ENCODE data around the gene ESPL1.

ESPL1 gene

GRCh38 chr12:53336181-53336681 lies 68.1 kb downstream of the ESPL1 start, which contains the start of gene SP7:
Gene SP7, minus strand, starts transcription at chr12:53336354. Its CDS starts 708 bp downstream, at chr12:53335646.
- DNase-seq (ENCODE audit: low read depth in 2 of 2), result no peak

GRCh38 chr12:53338017-53338416 lies 69.9 kb downstream of the ESPL1 start:
- DNase-seq (ENCODE audit: low read depth in 2 of 2), result no peak

- DNase-seq (ENCODE audit: low read depth in 2 of 2), result no peak
Measured at GRCh38 chr12:53338916-53339315, 70.8 kb downstream of the ESPL1 start.

GRCh38 chr12:53340398-53340797 lies 72.3 kb downstream of the ESPL1 start:
- DNase-seq (ENCODE audit: low read depth in 2 of 2), result no peak
